Measurements from ENCODE around the gene VEPH1. TPM values are rescaled to one million over a fixed set of nuclear protein-coding genes. Genes with fewer than 3 reads are reported as not detected.

VEPH1 gene
- total RNA-seq, 2 experiments from 2014 or later: not detected

- H3K4me3 Mint-ChIP-seq: no peak overlapping the region
- no peaks in the 10 kb centered on the region for H3K36me3 Mint-ChIP-seq
- CTCF ChIA-PET: no interaction called here
- ATAC-seq (no peak), DNase-seq (no peak)
- H3K27ac Mint-ChIP-seq: no peak overlapping the region
- peaks cover 7% of the 10 kb centered on the region for H3K27me3 Mint-ChIP-seq
- no peaks in the 10 kb centered on the region for H3K4me1 Mint-ChIP-seq
- H3K9me3 Mint-ChIP-seq (ENCODE audit: low read depth): no peaks in the 10 kb centered on the region
Measured at GRCh38 chr3:157317895-157318294, 185.3 kb downstream of the VEPH1 start.

- Mint-ChIP-seq H3K36me3 (no peaks in the 10 kb centered on the region), H3K27ac (no peak overlapping the region), H3K27me3 (peaks cover 3% of the 10 kb centered on the region), H3K4me1 (no peaks in the 10 kb centered on the region), H3K9me3 (ENCODE audit: low read depth) (no peaks in the 10 kb centered on the region), H3K4me3 (no peak overlapping the region)
- DNase-seq (no peak), ATAC-seq (no peak)
- CTCF ChIA-PET: no interaction called here
Measured at GRCh38 chr3:157313186-157313585, 190.0 kb downstream of the VEPH1 start.

- Mint-ChIP-seq H3K36me3 (no peaks in the 10 kb centered on the region), H3K27me3 (peaks cover under 1% of the 10 kb centered on the region), H3K9me3 (ENCODE audit: low read depth) (no peaks in the 10 kb centered on the region), H3K4me3 (no peak overlapping the region), H3K27ac (no peak overlapping the region), H3K4me1 (no peaks in the 10 kb centered on the region)
- DNase-seq: no peak
- CTCF ChIA-PET: no interaction called here
- ATAC-seq: no peak
Measured at GRCh38 chr3:157312376-157312745, 190.9 kb downstream of the VEPH1 start.

- ATAC-seq (no peak), DNase-seq (no peak)
- no peak overlapping the region for H3K4me3 Mint-ChIP-seq
- no peak overlapping the region for H3K27ac Mint-ChIP-seq
- no peaks in the 10 kb centered on the region for H3K9me3 Mint-ChIP-seq (ENCODE audit: low read depth)
- no peaks in the 10 kb centered on the region for H3K27me3 Mint-ChIP-seq
- H3K36me3 Mint-ChIP-seq: no peaks in the 10 kb centered on the region
- no peaks in the 10 kb centered on the region for H3K4me1 Mint-ChIP-seq
- CTCF ChIA-PET: no interaction called here
Measured at GRCh38 chr3:157311633-157312375, 191.4 kb downstream of the VEPH1 start.

- H3K4me1 Mint-ChIP-seq: no peaks in the 10 kb centered on the region
- H3K27ac Mint-ChIP-seq: no peak overlapping the region
- no peaks in the 10 kb centered on the region for H3K9me3 Mint-ChIP-seq (ENCODE audit: low read depth)
- H3K4me3 Mint-ChIP-seq: no peak overlapping the region
- H3K27me3 Mint-ChIP-seq: no peaks in the 10 kb centered on the region
- DNase-seq (no peak), ATAC-seq (no peak)
- CTCF ChIA-PET: no interaction called here
- H3K36me3 Mint-ChIP-seq: no peaks in the 10 kb centered on the region
Measured at GRCh38 chr3:157310329-157311052, 192.7 kb downstream of the VEPH1 start.

GRCh38 chr3:157306502-157306901, 196.7 kb downstream of the VEPH1 start:
- Mint-ChIP-seq H3K9me3 (ENCODE audit: low read depth) (no peaks in the 10 kb centered on the region), H3K4me3 (no peak overlapping the region), H3K27ac (no peak overlapping the region), H3K4me1 (no peaks in the 10 kb centered on the region), H3K36me3 (no peaks in the 10 kb centered on the region), H3K27me3 (no peaks in the 10 kb centered on the region)
- ATAC-seq (no peak), DNase-seq (no peak)
- CTCF ChIA-PET: no interaction called here

GRCh38 chr3:157305392-157305791, 197.8 kb downstream of the VEPH1 start:
- CTCF ChIA-PET: no interaction called here
- no peak for ATAC-seq
- H3K4me1 Mint-ChIP-seq: no peaks in the 10 kb centered on the region

GRCh38 chr3:157301755-157302154, 201.5 kb downstream of the VEPH1 start:
- no peaks in the 10 kb centered on the region for H3K36me3 Mint-ChIP-seq
- no peak overlapping the region for H3K4me3 Mint-ChIP-seq
- H3K27me3 Mint-ChIP-seq: no peaks in the 10 kb centered on the region
- ATAC-seq: no peak
- CTCF ChIA-PET: no interaction called here
- H3K9me3 Mint-ChIP-seq (ENCODE audit: low read depth): no peaks in the 10 kb centered on the region
- no peaks in the 10 kb centered on the region for H3K4me1 Mint-ChIP-seq
- no peak for DNase-seq
- H3K27ac Mint-ChIP-seq: no peak overlapping the region

More at GRCh38 chr3:157305392-157305791, 197.8 kb downstream of the VEPH1 start:
- Mint-ChIP-seq H3K36me3 (no peaks in the 10 kb centered on the region), H3K27me3 (no peaks in the 10 kb centered on the region), H3K4me3 (no peak overlapping the region), H3K9me3 (ENCODE audit: low read depth) (no peaks in the 10 kb centered on the region), H3K27ac (no peak overlapping the region)
- DNase-seq: no peak

GRCh38 chr3:157300981-157301663, 202.1 kb downstream of the VEPH1 start:
- ATAC-seq (no peak), DNase-seq (no peak)
- Mint-ChIP-seq H3K36me3 (no peaks in the 10 kb centered on the region), H3K27ac (no peak overlapping the region), H3K4me1 (no peaks in the 10 kb centered on the region), H3K9me3 (ENCODE audit: low read depth) (no peaks in the 10 kb centered on the region), H3K27me3 (no peaks in the 10 kb centered on the region), H3K4me3 (no peak overlapping the region)
- CTCF ChIA-PET: no interaction called here

GRCh38 chr3:157300094-157300493, 203.1 kb downstream of the VEPH1 start:
- ATAC-seq (no peak), DNase-seq (no peak)
- Mint-ChIP-seq H3K36me3 (no peaks in the 10 kb centered on the region), H3K9me3 (ENCODE audit: low read depth) (no peaks in the 10 kb centered on the region), H3K27me3 (no peaks in the 10 kb centered on the region), H3K27ac (no peak overlapping the region), H3K4me1 (no peaks in the 10 kb centered on the region), H3K4me3 (no peak overlapping the region)
- CTCF ChIA-PET: no interaction called here

- CTCF ChIA-PET: no interaction called here
- no peak for DNase-seq
- H3K27me3 Mint-ChIP-seq: no peaks in the 10 kb centered on the region
- no peak overlapping the region for H3K4me3 Mint-ChIP-seq
- no peaks in the 10 kb centered on the region for H3K4me1 Mint-ChIP-seq
- H3K27ac Mint-ChIP-seq: no peak overlapping the region
- no peaks in the 10 kb centered on the region for H3K9me3 Mint-ChIP-seq (ENCODE audit: low read depth)
- H3K36me3 Mint-ChIP-seq: no peaks in the 10 kb centered on the region
- no peak for ATAC-seq
Measured at GRCh38 chr3:157297328-157297915, 205.8 kb downstream of the VEPH1 start.

GRCh38 chr3:157294953-157295352, 208.3 kb downstream of the VEPH1 start:
- Mint-ChIP-seq H3K36me3 (no peaks in the 10 kb centered on the region), H3K9me3 (ENCODE audit: low read depth) (no peaks in the 10 kb centered on the region), H3K27me3 (no peaks in the 10 kb centered on the region), H3K4me3 (no peak overlapping the region), H3K4me1 (no peaks in the 10 kb centered on the region), H3K27ac (no peak overlapping the region)
- no peak for ATAC-seq
- CTCF ChIA-PET: no interaction called here
- no peak for DNase-seq

- ATAC-seq: no peak
- CTCF ChIA-PET: no interaction called here
Measured at GRCh38 chr3:157294491-157294890, 208.7 kb downstream of the VEPH1 start.

More at GRCh38 chr3:157294491-157294890, 208.7 kb downstream of the VEPH1 start:
- Mint-ChIP-seq H3K4me1 (no peaks in the 10 kb centered on the region), H3K36me3 (no peaks in the 10 kb centered on the region), H3K27ac (no peak overlapping the region), H3K27me3 (no peaks in the 10 kb centered on the region), H3K9me3 (ENCODE audit: low read depth) (no peaks in the 10 kb centered on the region), H3K4me3 (no peak overlapping the region)
- no peak for DNase-seq
